SU-DHL-6 (cell line): ENCODE data around the gene ZNF740.

Experiments
- H2AFZ ChIP-seq: fragments of 200-600 bp; sonication (generic); 2 replicates; pipeline ENCODE4 v1.6.1; 2014; ENCODE audit warnings: low read depth, mild to moderate bottlenecking, moderate library complexity, mixed read lengths, antibody characterized with exemption, low read length; ENCODE audit not compliant: severe bottlenecking
- H3F3A ChIP-seq: fragments of 200-600 bp; shearing (Covaris generic); 2 replicates; pipeline ENCODE4 v1.6.0; 2016; ENCODE audit warnings: antibody characterized with exemption, mild to moderate bottlenecking; ENCODE audit not compliant: insufficient read depth
- H3K27ac ChIP-seq: fragments of 200-600 bp; sonication (generic); 2 replicates; pipeline ENCODE4 v1.5.1; 2016; ENCODE audit warnings: low read depth, mild to moderate bottlenecking, low read length, moderate library complexity, mixed read lengths
- H3K27me3 ChIP-seq: fragments of 200-600 bp; sonication (generic), shearing (Covaris generic); 2 replicates; pipeline ENCODE4 v1.6.0; 2014; ENCODE audit warnings: mild to moderate bottlenecking, low read length
- H3K36me3 ChIP-seq: fragments of 200-600 bp; sonication (generic); 2 replicates; pipeline ENCODE4 v1.6.1; 2014; ENCODE audit warnings: mild to moderate bottlenecking, low read length, mixed read lengths
- H3K4me2 ChIP-seq: fragments of 300-600, 200-600 bp; shearing (Covaris generic), sonication (generic); 2 replicates; pipeline ENCODE4 v1.6.0; 2014; ENCODE audit warnings: low read length, low read depth, mild to moderate bottlenecking; ENCODE audit not compliant: poor library complexity, severe bottlenecking
- H3K4me3 ChIP-seq: fragments of 200-600 bp; sonication (generic); 2 replicates; pipeline ENCODE4 v1.5.1; 2014; ENCODE audit warnings: antibody characterized with exemption, low read length, mild to moderate bottlenecking, mixed read lengths; ENCODE audit not compliant: insufficient read depth, poor library complexity, severe bottlenecking
- H3K79me2 ChIP-seq: fragments of 200-600 bp; sonication (generic); 2 replicates; pipeline ENCODE4 v1.6.1; 2014; ENCODE audit warnings: mild to moderate bottlenecking, low read length, moderate library complexity; ENCODE audit not compliant: insufficient read depth
- H3K9ac ChIP-seq: fragments of 200-600 bp; sonication (generic); 2 replicates; pipeline ENCODE4 v1.7.0; 2014; ENCODE audit warnings: mild to moderate bottlenecking, low read length
- H3K9me2 ChIP-seq: fragments of 200-600 bp; sonication (generic); replicated peaks from 2 replicates; pipeline ENCODE4 v1.6.1; 2014; ENCODE audit warnings: low read length; ENCODE audit not compliant: insufficient read depth
- H3K9me3 ChIP-seq: fragments of 200-600 bp; sonication (generic); 2 replicates; pipeline ENCODE4 v1.6.1; 2014; ENCODE audit warnings: low read length, mixed read lengths; ENCODE audit not compliant: insufficient read depth
- H4K20me1 ChIP-seq: fragments of 200-600 bp; sonication (generic); 2 replicates; pipeline ENCODE4 v1.6.1; 2014; ENCODE audit warnings: low read depth, mild to moderate bottlenecking, antibody characterized with exemption, low read length, moderate library complexity, mixed read lengths
- EZH2phosphoT487 ChIP-seq: fragments of 200-600 bp; sonication (generic), shearing (Covaris generic); conservative IDR thresholded peaks from 2 replicates; pipeline ENCODE4 v1.6.1; 2018; ENCODE audit warnings: mild to moderate bottlenecking, antibody characterized with exemption, low read length, moderate library complexity, mixed read lengths
- TF ChIP-seq, protein P1 (sequence below): fragments of 200-600 bp; sonication (generic); IDR thresholded peaks from one replicate; pipeline ENCODE4 v1.5.1; 2017; ENCODE audit warnings: antibody characterized with exemption, mild to moderate bottlenecking, low read length, moderate library complexity; ENCODE audit not compliant: insufficient read depth, poor library complexity, severe bottlenecking

Gene ZNF740

DNA sequence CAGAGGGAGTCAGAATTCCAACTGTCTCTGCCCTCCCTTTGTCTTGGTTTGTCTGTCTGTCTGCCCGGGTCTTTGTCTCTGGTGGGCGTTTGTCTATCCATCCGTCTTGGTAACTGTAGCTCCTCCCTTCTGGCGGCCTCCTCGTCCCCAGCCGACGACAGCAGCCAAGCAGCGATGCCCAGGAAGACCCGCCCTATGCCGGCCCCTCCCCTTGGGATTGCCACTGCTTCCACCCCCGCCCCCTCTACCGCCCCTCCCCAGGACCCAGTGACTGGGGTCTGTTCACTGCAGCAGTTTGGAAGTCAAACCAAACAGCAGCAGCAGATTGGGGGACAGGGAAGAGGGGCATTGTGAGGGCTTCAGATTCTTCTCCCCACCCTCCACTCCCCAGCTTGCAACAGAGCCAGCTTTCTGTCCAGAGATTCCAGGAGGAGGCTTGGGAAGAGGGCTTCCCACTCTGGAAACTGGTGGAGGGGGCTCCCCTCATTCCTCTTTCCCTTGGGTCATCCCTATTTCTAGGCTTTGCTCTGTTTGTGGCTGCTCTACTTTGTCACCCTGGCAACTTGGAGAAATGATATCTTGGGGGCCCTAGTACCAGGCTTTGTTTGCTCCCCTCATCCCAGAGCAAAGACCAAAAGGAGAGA lies 53.9 kb downstream of the ZNF740 start:
- Histone ChIP-seq H3K9me3 (no peaks in the 10 kb centered on the region), H3K27ac (no peak overlapping the region), H3K9me2 (no peaks in the 10 kb centered on the region), H3K36me3 (no peaks in the 10 kb centered on the region), H3K4me2 (no peak overlapping the region), H3K27me3 (peaks cover 3% of the 10 kb centered on the region; the same call in 1 of the 2 replicates), H3K9ac (no peak overlapping the region), H4K20me1 (no peaks in the 10 kb centered on the region), H3K79me2 (no peaks in the 10 kb centered on the region), H2AFZ (no peak overlapping the region), H3F3A (no peaks in the 10 kb centered on the region), H3K4me3 (no peak overlapping the region)
- TF ChIP-seq EZH2phosphoT487: no peak
- TF ChIP-seq, protein P1, sequence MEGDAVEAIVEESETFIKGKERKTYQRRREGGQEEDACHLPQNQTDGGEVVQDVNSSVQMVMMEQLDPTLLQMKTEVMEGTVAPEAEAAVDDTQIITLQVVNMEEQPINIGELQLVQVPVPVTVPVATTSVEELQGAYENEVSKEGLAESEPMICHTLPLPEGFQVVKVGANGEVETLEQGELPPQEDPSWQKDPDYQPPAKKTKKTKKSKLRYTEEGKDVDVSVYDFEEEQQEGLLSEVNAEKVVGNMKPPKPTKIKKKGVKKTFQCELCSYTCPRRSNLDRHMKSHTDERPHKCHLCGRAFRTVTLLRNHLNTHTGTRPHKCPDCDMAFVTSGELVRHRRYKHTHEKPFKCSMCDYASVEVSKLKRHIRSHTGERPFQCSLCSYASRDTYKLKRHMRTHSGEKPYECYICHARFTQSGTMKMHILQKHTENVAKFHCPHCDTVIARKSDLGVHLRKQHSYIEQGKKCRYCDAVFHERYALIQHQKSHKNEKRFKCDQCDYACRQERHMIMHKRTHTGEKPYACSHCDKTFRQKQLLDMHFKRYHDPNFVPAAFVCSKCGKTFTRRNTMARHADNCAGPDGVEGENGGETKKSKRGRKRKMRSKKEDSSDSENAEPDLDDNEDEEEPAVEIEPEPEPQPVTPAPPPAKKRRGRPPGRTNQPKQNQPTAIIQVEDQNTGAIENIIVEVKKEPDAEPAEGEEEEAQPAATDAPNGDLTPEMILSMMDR: no peak

DNA sequence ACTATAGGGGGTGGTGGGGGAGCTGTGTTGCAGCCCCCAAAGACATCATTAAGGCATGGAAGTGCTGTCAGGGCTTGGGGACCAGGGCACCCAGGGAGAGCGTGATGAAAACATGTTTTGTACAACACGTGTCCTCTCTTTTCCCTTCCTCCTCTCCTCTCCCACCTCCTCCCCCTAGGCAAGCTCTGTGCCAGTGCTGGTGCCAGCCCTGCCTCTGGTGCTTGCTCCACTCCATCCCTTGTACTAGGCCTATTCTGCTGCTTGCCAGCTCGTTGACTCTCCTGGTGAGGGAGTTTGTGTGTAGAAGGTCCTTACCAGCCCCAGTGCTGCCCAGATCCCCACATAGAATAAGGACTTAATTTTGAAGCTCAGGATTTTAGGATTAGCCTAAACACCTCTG lies 54.6 kb downstream of the ZNF740 start:
- Histone ChIP-seq H3K4me3 (no peak overlapping the region), H3K27ac (no peak overlapping the region), H3K36me3 (no peaks in the 10 kb centered on the region)

DNA sequence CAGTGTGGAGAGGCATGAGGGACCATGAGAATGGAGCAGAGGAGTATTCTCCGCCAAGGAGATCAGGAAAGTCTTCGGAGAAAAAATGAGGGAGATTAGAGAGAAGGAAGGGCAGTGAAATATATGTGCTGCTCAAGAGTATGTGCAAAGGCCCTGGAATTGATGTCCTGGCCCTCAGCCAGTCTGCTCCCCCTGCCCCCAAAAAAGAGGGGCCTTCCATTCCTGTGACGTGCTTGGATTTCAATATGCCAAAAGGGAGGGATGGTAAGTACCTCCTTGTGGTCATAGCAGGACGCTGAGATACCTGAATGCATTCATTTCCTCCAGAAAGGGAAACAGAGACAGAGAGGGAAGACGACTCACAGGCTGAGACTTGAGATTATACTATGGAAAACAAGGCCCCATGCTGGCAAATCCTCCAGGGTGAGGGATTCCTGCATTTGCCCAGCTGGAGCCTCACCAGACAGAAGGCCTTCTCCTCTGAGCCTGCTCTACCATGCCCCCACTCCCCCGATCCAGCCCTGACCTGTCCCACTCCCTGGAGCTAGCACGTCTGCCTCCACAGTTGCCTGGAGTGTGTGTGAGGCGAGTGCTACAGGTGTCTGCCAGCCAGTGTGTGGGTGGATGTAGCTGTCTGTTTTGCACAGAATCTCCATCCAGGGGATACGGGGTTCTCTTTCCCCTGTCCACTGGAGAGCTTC lies 55.4 kb downstream of the ZNF740 start:
- no peaks in the 10 kb centered on the region for H3K9me3 ChIP-seq
- H3K9me2 ChIP-seq: no peaks in the 10 kb centered on the region
- no peaks in the 10 kb centered on the region for H4K20me1 ChIP-seq
- TF ChIP-seq EZH2phosphoT487: no peak
- TF ChIP-seq, protein P1: no peak
- H2AFZ ChIP-seq: no peak overlapping the region
- H3K4me3 ChIP-seq: no peak overlapping the region
- H3K4me2 ChIP-seq: no peak overlapping the region
- H3K27ac ChIP-seq: no peak overlapping the region
- H3K79me2 ChIP-seq: no peaks in the 10 kb centered on the region
- no peak overlapping the region for H3K9ac ChIP-seq
- no peaks in the 10 kb centered on the region for H3F3A ChIP-seq
- H3K27me3 ChIP-seq: peaks cover 3% of the 10 kb centered on the region; the same call in 1 of the 2 replicates
- H3K36me3 ChIP-seq: no peaks in the 10 kb centered on the region

More for the DNA sequence above, 54.6 kb downstream of the ZNF740 start:
- Histone ChIP-seq H3K9ac (no peak overlapping the region), H3K4me2 (no peak overlapping the region), H3K9me3 (no peaks in the 10 kb centered on the region), H3F3A (no peaks in the 10 kb centered on the region), H3K9me2 (no peaks in the 10 kb centered on the region), H3K79me2 (no peaks in the 10 kb centered on the region), H3K27me3 (peaks cover 3% of the 10 kb centered on the region; the same call in 1 of the 2 replicates), H4K20me1 (no peaks in the 10 kb centered on the region), H2AFZ (no peak overlapping the region)
- TF ChIP-seq, protein P1: no peak
- TF ChIP-seq EZH2phosphoT487: no peak
